IMR-90 (cell line): ENCODE data around the gene MEIKIN. TPM values are rescaled to one million over a fixed set of nuclear protein-coding genes. Genes with fewer than 3 reads are reported as not detected.

Experiments
- ATAC-seq: fragments of 200-7000 bp; cut with Tn5 transposase; 2 replicates; pipeline ENCODE4 v1.9.1; 2020; ENCODE audit warnings: low read depth, mild to moderate bottlenecking, moderate library complexity
- BruUV-seq: library from RNA; stranded (reverse); fragments of 400-500 nt; replicated peaks from 2 replicates; lab custom pipeline; 2021; lab: Mats Ljungman, UMichigan
- CTCF ChIA-PET: fragments of 300-600 bp; formaldehyde crosslinking; extraction: SDS; loops from one replicate; lab custom pipeline; 2021; ENCODE audit warnings: antibody characterized with exemption; lab: Yijun Ruan, JAX
- POLR2A ChIA-PET: fragments of 300-600 bp; sonication (Branson Sonifier 250); formaldehyde crosslinking; loops from one replicate; lab custom pipeline; 2022; ENCODE audit warnings: antibody characterized with exemption; ENCODE audit not compliant: unreplicated experiment; lab: Charles Lee
- DNase-seq: peaks from one replicate; pipeline ENCODE4 v3.0.0; 2013
- H2AFZ ChIP-seq: replicated peaks from 2 replicates; pipeline ENCODE3; 2013; ENCODE audit warnings: low read length, mild to moderate bottlenecking; ENCODE audit not compliant: poor library complexity
- H2AK5ac ChIP-seq: 2 replicates; pipeline ENCODE4 v1.6.1; 2013; ENCODE audit warnings: low read depth, low read length, inconsistent platforms
- H2AK9ac ChIP-seq: replicated peaks from 2 replicates; pipeline ENCODE3; 2013; ENCODE audit warnings: mild to moderate bottlenecking, low read depth, low read length, moderate library complexity; ENCODE audit not compliant: poor library complexity
- H2BK120ac ChIP-seq: 2 replicates; pipeline ENCODE4 v1.6.1; 2013; ENCODE audit warnings: low read depth, low read length, inconsistent platforms
- H2BK15ac ChIP-seq: 3 replicates; pipeline ENCODE4 v1.6.1; 2013; ENCODE audit warnings: low read depth, low read length, inconsistent platforms
- H2BK20ac ChIP-seq: 2 replicates; pipeline ENCODE4 v1.6.1; 2013; ENCODE audit warnings: low read depth, mild to moderate bottlenecking, inconsistent platforms, low read length, moderate library complexity
- H2BK5ac ChIP-seq: 2 replicates; pipeline ENCODE4 v1.6.1; 2013; ENCODE audit warnings: mild to moderate bottlenecking, low read depth, low read length, inconsistent platforms; ENCODE audit not compliant: poor library complexity, severe bottlenecking
- H3K14ac ChIP-seq: replicated peaks from 2 replicates; pipeline ENCODE4 v1.6.1; 2013; ENCODE audit warnings: low read depth, low read length, inconsistent platforms
- H3K18ac ChIP-seq: 2 replicates; pipeline ENCODE4 v1.6.1; 2013; ENCODE audit warnings: low read depth, low read length, control low read depth
- H3K23ac ChIP-seq: 2 replicates; pipeline ENCODE4 v1.6.1; 2013; ENCODE audit warnings: low read depth, low read length, inconsistent platforms
- H3K27ac ChIP-seq: 2 replicates; pipeline ENCODE4 v1.5.1; 2013; ENCODE audit warnings: mild to moderate bottlenecking, control low read depth, low read length; ENCODE audit not compliant: insufficient read depth
- H3K27me3 ChIP-seq: 2 replicates; pipeline ENCODE4 v1.6.1; 2013; ENCODE audit warnings: low read length; ENCODE audit not compliant: control insufficient read depth, insufficient read depth
- H3K36me3 ChIP-seq: 2 replicates; pipeline ENCODE4 v1.6.1; 2013; ENCODE audit warnings: low read length, mixed read lengths; ENCODE audit not compliant: control insufficient read depth, insufficient read depth
- H3K4ac ChIP-seq: 2 replicates; pipeline ENCODE4 v1.6.1; 2013; ENCODE audit warnings: low read depth, low read length, inconsistent platforms
- H3K4me1 ChIP-seq: 2 replicates; pipeline ENCODE4 v1.6.1; 2013; ENCODE audit warnings: low read length, mixed read lengths; ENCODE audit not compliant: control insufficient read depth, insufficient read depth
- H3K4me2 ChIP-seq: 2 replicates; pipeline ENCODE4 v1.6.1; 2013; ENCODE audit warnings: low read depth, mild to moderate bottlenecking, control low read depth, low read length, moderate library complexity
- H3K4me3 ChIP-seq: 2 replicates; pipeline ENCODE4 v1.5.1; 2013; ENCODE audit warnings: low read depth, mild to moderate bottlenecking, control low read depth, low read length, moderate library complexity; ENCODE audit not compliant: insufficient read depth
- H3K56ac ChIP-seq: 2 replicates; pipeline ENCODE4 v1.6.1; 2013; ENCODE audit warnings: low read length, inconsistent platforms; ENCODE audit not compliant: insufficient read depth; ENCODE audit errors: extremely low read depth
- H3K79me1 ChIP-seq, 2 experiments: 2 replicates each; pipeline ENCODE4 v1.6.1; 2013; ENCODE audit warnings: low read length in 2 of 2, inconsistent platforms in 1 of 2, low read depth in 1 of 2
- H3K9ac ChIP-seq: 2 replicates; pipeline ENCODE4 v1.6.1; 2013; ENCODE audit warnings: low read depth, low read length, control low read depth
- H3K9me1 ChIP-seq: 2 replicates; pipeline ENCODE4 v1.6.1; 2013; ENCODE audit warnings: low read length, inconsistent platforms; ENCODE audit not compliant: insufficient read depth
- H3K9me3 ChIP-seq: 2 replicates; pipeline ENCODE4 v1.6.1; 2013; ENCODE audit warnings: low read length; ENCODE audit not compliant: control insufficient read depth, insufficient read depth
- H4K20me1 ChIP-seq: 2 replicates; pipeline ENCODE4 v1.6.1; 2013; ENCODE audit warnings: low read length, inconsistent platforms; ENCODE audit not compliant: insufficient read depth
- H4K5ac ChIP-seq: 2 replicates; pipeline ENCODE4 v1.6.1; 2013; ENCODE audit warnings: mild to moderate bottlenecking, low read depth, low read length, control low read depth
- H4K8ac ChIP-seq, 2 experiments: 2 replicates each; pipeline ENCODE4 v1.6.1; 2013; ENCODE audit warnings: low read depth in 2 of 2, low read length in 2 of 2, control low read depth in 1 of 2, inconsistent platforms in 1 of 2
- H4K91ac ChIP-seq: 2 replicates; pipeline ENCODE4 v1.6.1; 2013; ENCODE audit warnings: low read depth, low read length, inconsistent platforms; ENCODE audit not compliant: insufficient read depth
- CEBPB ChIP-seq: IDR thresholded peaks from 2 replicates; pipeline ENCODE4 v1.6.1; 2012; ENCODE audit warnings: low read depth, low read length, improper control_type of control experiment
- CHD1 ChIP-seq: IDR thresholded peaks from 2 replicates; pipeline ENCODE4 v1.6.1; 2012; ENCODE audit warnings: low read depth, low read length, improper control_type of control experiment
- FOS ChIP-seq: fragments of 150-350 bp; IDR thresholded peaks from 2 replicates; pipeline ENCODE4 v1.6.1; 2016; ENCODE audit warnings: low read depth, low read length
- MXI1 ChIP-seq: IDR thresholded peaks from 2 replicates; pipeline ENCODE4 v1.6.1; 2012; ENCODE audit warnings: low read depth, mild to moderate bottlenecking, low read length, moderate library complexity, borderline replicate concordance
- POLR2A ChIP-seq: IDR thresholded peaks from 2 replicates; pipeline ENCODE4 v1.6.1; 2012; ENCODE audit warnings: mild to moderate bottlenecking, low read depth, low read length
- RAD21 ChIP-seq: IDR thresholded peaks from 2 replicates; pipeline ENCODE4 v1.6.1; 2012; ENCODE audit warnings: low read length, improper control_type of control experiment
- RCOR1 ChIP-seq: IDR thresholded peaks from 2 replicates; pipeline ENCODE4 v1.6.1; 2012; ENCODE audit warnings: mild to moderate bottlenecking, low read length, improper control_type of control experiment; ENCODE audit not compliant: insufficient replicate concordance
- RFX5 ChIP-seq: IDR thresholded peaks from 2 replicates; pipeline ENCODE4 v1.8.0; 2012; ENCODE audit warnings: low read depth, mild to moderate bottlenecking, low read length, moderate library complexity
- USF2 ChIP-seq: fragments of 150-350 bp; IDR thresholded peaks from 2 replicates; pipeline ENCODE4 v1.6.1; 2017; ENCODE audit warnings: mild to moderate bottlenecking, antibody characterized with exemption, low read length, low read depth
- WGBS, 2 experiments: methylation state at CpG; one replicate each; pipeline versions ENCODE4 v1.1.5 to v1.1.7; 2013; ENCODE audit warnings: missing lambda C conversion rate in 2 of 2; ENCODE audit not compliant: insufficient read length in 1 of 2; ENCODE audit errors: extremely low coverage in 2 of 2; 5-methylcytosine and 5-hydroxymethylcytosine counted together
- dilution Hi-C: fragments of 300-500 bp; cut with HindIII; formaldehyde crosslinking; loops from one replicate; pipeline ENCODE4 v1.14.3; 2018; ENCODE audit warnings: low sequenced_read_pairs; ENCODE audit not compliant: unreplicated experiment
- in situ Hi-C: fragments of 300-500 bp; cut with MboI; formaldehyde crosslinking; loops from 3 replicates; pipeline ENCODE4 v1.14.3; 2019; ENCODE audit warnings: low sequenced_read_pairs, inconsistent platforms, mixed read lengths
- intact Hi-C: fragments of 100-400 bp; cut with micrococcal nuclease; formaldehyde crosslinking; loops from 2 replicates; pipeline ENCODE4 v1.10.0; 2022
- polyA plus RNA-seq, 3 experiments: library from polyadenylated mRNA; depleted of rRNA; stranded (reverse); fragments of >200 nt; gene quantifications; 2 replicates each; pipeline ENCODE4 v1.2.3, GENCODE V29; 2012; ENCODE audit warnings: low replicate concordance in 1 of 3
- total RNA-seq: library from RNA; depleted of rRNA; stranded (reverse); fragments of >200 nt; gene quantifications from 2 replicates; pipeline ENCODE4 v1.2.3, GENCODE V29; 2012
- TF ChIP-seq, protein P1 (sequence below): conservative IDR thresholded peaks from 2 replicates; pipeline ENCODE4 v1.5.1; 2012; ENCODE audit warnings: mild to moderate bottlenecking, low read depth, low read length, improper control_type of control experiment
- TF ChIP-seq, protein P2 (sequence below): fragments of 150-350 bp; IDR thresholded peaks from 2 replicates; pipeline ENCODE4 v1.6.1; 2016; ENCODE audit warnings: low read depth, mild to moderate bottlenecking, low read length, moderate library complexity, borderline replicate concordance

The MEIKIN gene
- total and polyA plus RNA-seq, 2 of the 4 experiments (the other 2 are of a cell fraction), result not detected

DNA sequence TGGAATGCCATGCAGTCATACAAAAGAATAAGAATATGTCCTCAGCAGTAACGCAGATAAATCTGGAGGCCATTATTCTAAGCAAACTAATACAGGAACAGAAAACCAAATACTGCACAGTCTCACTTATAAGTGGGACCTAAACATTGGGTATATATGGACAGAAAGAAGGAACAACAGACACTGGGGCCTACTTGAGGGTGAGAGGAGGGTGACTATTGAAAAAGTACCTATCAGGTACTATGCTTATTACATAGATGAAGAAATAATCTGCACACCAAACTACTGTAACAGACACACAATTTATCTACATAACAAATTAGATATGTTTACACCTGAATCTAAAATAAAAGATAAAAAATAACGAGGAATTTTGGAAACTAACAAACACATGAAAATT, 38.8 kb downstream of the MEIKIN start:
- dilution Hi-C loops (no loop called here), intact Hi-C loops (no loop called here), in situ Hi-C loops (no loop called here)
- Histone ChIP-seq H2BK120ac (no peak overlapping the region), H4K20me1 (no peaks in the 10 kb centered on the region), H3K4me1 (no peaks in the 10 kb centered on the region), H3K4me2 (no peak overlapping the region), H2BK5ac (no peak overlapping the region), H3K9ac (no peak overlapping the region), H3K23ac (no peak overlapping the region), H3K9me1 (no peaks in the 10 kb centered on the region), H3K56ac (no peak overlapping the region), H3K36me3 (no peaks in the 10 kb centered on the region), H3K9me3 (no peaks in the 10 kb centered on the region), H2AK5ac (no peak overlapping the region), H3K4me3 (no peak overlapping the region), H3K18ac (no peak overlapping the region), H4K5ac (no peak overlapping the region), H3K4ac (no peak overlapping the region), H3K79me1 (no peaks in the 10 kb centered on the region), H4K8ac (no peak overlapping the region), H3K14ac (no peak overlapping the region), H4K91ac (no peak overlapping the region), H2AFZ (no peak overlapping the region), H3K27ac (no peak overlapping the region), H2AK9ac (no peak overlapping the region), H2BK20ac (no peak overlapping the region), H3K27me3 (no peaks in the 10 kb centered on the region), H2BK15ac (no peak overlapping the region)
- no peak for TF ChIP-seq FOS
- TF ChIP-seq POLR2A, result no peak
- TF ChIP-seq CEBPB, result no peak
- TF ChIP-seq MXI1, result no peak
- TF ChIP-seq USF2, result no peak
- TF ChIP-seq RAD21, result no peak
- TF ChIP-seq, protein P1, sequence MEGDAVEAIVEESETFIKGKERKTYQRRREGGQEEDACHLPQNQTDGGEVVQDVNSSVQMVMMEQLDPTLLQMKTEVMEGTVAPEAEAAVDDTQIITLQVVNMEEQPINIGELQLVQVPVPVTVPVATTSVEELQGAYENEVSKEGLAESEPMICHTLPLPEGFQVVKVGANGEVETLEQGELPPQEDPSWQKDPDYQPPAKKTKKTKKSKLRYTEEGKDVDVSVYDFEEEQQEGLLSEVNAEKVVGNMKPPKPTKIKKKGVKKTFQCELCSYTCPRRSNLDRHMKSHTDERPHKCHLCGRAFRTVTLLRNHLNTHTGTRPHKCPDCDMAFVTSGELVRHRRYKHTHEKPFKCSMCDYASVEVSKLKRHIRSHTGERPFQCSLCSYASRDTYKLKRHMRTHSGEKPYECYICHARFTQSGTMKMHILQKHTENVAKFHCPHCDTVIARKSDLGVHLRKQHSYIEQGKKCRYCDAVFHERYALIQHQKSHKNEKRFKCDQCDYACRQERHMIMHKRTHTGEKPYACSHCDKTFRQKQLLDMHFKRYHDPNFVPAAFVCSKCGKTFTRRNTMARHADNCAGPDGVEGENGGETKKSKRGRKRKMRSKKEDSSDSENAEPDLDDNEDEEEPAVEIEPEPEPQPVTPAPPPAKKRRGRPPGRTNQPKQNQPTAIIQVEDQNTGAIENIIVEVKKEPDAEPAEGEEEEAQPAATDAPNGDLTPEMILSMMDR, result no peak
- no peak for TF ChIP-seq CHD1
- no peak for TF ChIP-seq RCOR1
- TF ChIP-seq, protein P2, sequence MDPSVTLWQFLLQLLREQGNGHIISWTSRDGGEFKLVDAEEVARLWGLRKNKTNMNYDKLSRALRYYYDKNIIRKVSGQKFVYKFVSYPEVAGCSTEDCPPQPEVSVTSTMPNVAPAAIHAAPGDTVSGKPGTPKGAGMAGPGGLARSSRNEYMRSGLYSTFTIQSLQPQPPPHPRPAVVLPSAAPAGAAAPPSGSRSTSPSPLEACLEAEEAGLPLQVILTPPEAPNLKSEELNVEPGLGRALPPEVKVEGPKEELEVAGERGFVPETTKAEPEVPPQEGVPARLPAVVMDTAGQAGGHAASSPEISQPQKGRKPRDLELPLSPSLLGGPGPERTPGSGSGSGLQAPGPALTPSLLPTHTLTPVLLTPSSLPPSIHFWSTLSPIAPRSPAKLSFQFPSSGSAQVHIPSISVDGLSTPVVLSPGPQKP, result no peak
- no peak for TF ChIP-seq RFX5
- no CpG with 5 or more reads among the region's 2 CpGs for WGBS, 2 experiments
- POLR2A ChIA-PET, result no interaction called here
- ATAC-seq (no peak), DNase-seq (no peak)
- CTCF ChIA-PET, result no interaction called here
- no TSS peak for BruUV-seq
